Kidney (tissue), 14 donors: ENCODE data around the gene RELA. TPM values are rescaled to one million over a fixed set of nuclear protein-coding genes. Genes with fewer than 3 reads are reported as not detected.

Source experiments
- DNase-seq, 5 donors: peaks; one replicate each; pipeline ENCODE4 v3.0.0-alpha.2; 2013 to 2020
- FAIRE-seq: peaks from 2 replicates; lab custom pipeline; 2012; peaks lifted over from hg19 to GRCh38; lab: Jason Lieb, UNC
- H3K27ac ChIP-seq, 2 donors: one replicate each; pipeline ENCODE4 v1.7.0; 2013; ENCODE audit warnings: low read depth in 2 of 2, low read length in 2 of 2, inconsistent platforms in 1 of 2
- H3K27me3 ChIP-seq: one replicate; pipeline ENCODE4 v1.7.1; 2013; ENCODE audit warnings: low read length, inconsistent platforms; ENCODE audit not compliant: control insufficient read depth, insufficient read depth
- H3K36me3 ChIP-seq, 3 donors: one replicate each; pipeline versions ENCODE4 v1.7.0 to v1.7.1; 2013; ENCODE audit warnings: low read length in 3 of 3, control low read depth in 1 of 3, inconsistent platforms in 1 of 3; ENCODE audit not compliant: insufficient read depth in 3 of 3, control insufficient read depth in 2 of 3
- H3K4me1 ChIP-seq, 3 donors: one replicate each; pipeline versions ENCODE4 v1.7.0 to v1.7.1; 2013; ENCODE audit warnings: low read length in 3 of 3, inconsistent platforms in 1 of 3, low read depth in 1 of 3; ENCODE audit not compliant: control insufficient read depth in 2 of 3, insufficient read depth in 2 of 3
- H3K4me3 ChIP-seq, 3 donors: one replicate each; pipeline versions ENCODE4 v1.7.0 to v1.8.1; 2013; ENCODE audit warnings: low read length in 3 of 3, control low read depth in 1 of 3, inconsistent platforms in 1 of 3
- H3K9ac ChIP-seq, 3 donors: one replicate each; pipeline versions ENCODE4 v1.7.0 to v1.7.1; 2013; ENCODE audit warnings: low read length in 3 of 3, control low read depth in 1 of 3, inconsistent platforms in 1 of 3
- H3K9me3 ChIP-seq, 3 donors: one replicate each; pipeline versions ENCODE4 v1.7.0 to v1.7.1; 2013; ENCODE audit warnings: low read length in 3 of 3, control low read depth in 1 of 3, inconsistent platforms in 1 of 3; ENCODE audit not compliant: control insufficient read depth in 2 of 3, insufficient read depth in 1 of 3
- intact Hi-C: fragments of 100-400 bp; cut with DNase I; formaldehyde crosslinking; loops from one replicate; pipeline ENCODE4 v1.11.1; 2022
- polyA plus RNA-seq: library from polyadenylated mRNA; stranded (reverse); fragments of 350-450 nt; fragmentation: Illumina TruSeq; extraction: RNeasy Lipid Tissue Mini Kit (QIAGEN cat#74804); gene quantifications from one replicate; pipeline ENCODE4 v1.2.3, GENCODE V29; 2014; ENCODE audit warnings: low read depth, low replicate concordance; ENCODE audit not compliant: insufficient read depth
- total RNA-seq: library from RNA; stranded (reverse); fragmentation: NEBNext Ultra II Directional; extraction: Animal tissue kit (Norgen Biotek cat#: 25700); gene quantifications from one replicate; pipeline ENCODE4 v1.2.1, GENCODE V29; 2021
- TF ChIP-seq, protein P1 (sequence below): IDR thresholded peaks from 3 replicates; pipeline ENCODE4 v1.5.1; 2012; ENCODE audit warnings: mild to moderate bottlenecking, moderate library complexity, borderline replicate concordance; ENCODE audit not compliant: insufficient read depth; ENCODE audit errors: extremely low read depth
- donor health status: control.
- donor health status: control.
- donor health status: control.
- donor health status: control.
- donor health status: control.
- donor health status: DM: yes; HTN: yes; CAD: no.
- donor health status: Normal renal cell carcinoma (clear cell type).

RELA gene
- total and polyA plus RNA-seq, 2 donors from 2014 or later, result 34.8 to 81.6 TPM

DNA sequence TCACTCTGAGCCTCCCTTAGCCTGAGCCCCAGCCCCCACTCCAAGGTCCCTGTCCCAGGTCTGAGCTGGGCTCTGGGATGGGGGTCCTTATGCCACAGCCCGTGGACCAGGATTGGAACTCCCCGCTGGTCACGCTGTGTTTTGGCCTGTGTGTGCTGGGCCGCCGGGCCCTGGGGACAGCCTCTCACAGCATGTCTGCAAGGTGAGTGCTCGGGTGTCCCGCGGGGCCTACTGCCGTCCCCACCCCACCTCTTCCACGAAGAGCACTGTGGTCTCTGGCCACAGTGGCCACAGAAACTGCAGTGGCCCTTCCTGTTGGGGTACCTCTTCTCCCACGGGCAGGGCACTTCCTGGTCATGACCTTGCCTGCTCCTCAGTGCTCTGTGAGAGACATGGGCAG is 28.3 kb downstream of the RELA start:
- FAIRE-seq, result no peak
- H3K36me3 ChIP-seq, result peaks cover 4 to 29% (median 29%) of the 10 kb centered on the region in 3 donors
- TF ChIP-seq, protein P1, sequence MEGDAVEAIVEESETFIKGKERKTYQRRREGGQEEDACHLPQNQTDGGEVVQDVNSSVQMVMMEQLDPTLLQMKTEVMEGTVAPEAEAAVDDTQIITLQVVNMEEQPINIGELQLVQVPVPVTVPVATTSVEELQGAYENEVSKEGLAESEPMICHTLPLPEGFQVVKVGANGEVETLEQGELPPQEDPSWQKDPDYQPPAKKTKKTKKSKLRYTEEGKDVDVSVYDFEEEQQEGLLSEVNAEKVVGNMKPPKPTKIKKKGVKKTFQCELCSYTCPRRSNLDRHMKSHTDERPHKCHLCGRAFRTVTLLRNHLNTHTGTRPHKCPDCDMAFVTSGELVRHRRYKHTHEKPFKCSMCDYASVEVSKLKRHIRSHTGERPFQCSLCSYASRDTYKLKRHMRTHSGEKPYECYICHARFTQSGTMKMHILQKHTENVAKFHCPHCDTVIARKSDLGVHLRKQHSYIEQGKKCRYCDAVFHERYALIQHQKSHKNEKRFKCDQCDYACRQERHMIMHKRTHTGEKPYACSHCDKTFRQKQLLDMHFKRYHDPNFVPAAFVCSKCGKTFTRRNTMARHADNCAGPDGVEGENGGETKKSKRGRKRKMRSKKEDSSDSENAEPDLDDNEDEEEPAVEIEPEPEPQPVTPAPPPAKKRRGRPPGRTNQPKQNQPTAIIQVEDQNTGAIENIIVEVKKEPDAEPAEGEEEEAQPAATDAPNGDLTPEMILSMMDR, result no peak

DNA sequence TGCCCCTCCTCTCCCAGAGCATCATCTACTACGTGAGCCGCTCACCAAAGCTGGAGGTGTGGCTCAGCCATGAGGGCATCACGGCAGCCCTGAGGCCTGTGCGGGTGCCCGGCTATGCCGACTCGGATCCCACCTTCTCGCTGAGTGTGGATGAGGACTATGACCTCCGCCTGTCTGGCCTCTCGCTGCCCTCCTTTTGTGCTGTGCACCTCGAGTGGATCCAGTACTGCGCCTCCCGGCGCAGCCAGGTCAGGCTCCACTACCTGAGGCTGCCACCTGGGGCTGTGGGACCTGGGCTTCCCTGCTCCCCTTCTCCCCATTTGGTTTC is 28.6 kb downstream of the RELA start:
- intact Hi-C loops, result no loop called here
- TF ChIP-seq, protein P1, result no peak
- Histone ChIP-seq H3K4me3 (no peak overlapping the region), H3K36me3 (peaks cover 4 to 33% (median 33%) of the 10 kb centered on the region in 3 donors), H3K9me3 (no peaks in the 10 kb centered on the region), H3K9ac (no peak overlapping the region), H3K4me1 (peaks cover 0 to 11% (median 0%) of the 10 kb centered on the region in 3 donors), H3K27ac (no peak overlapping the region), H3K27me3 (no peaks in the 10 kb centered on the region)
- FAIRE-seq (no peak), DNase-seq (no peak)

More for the DNA sequence above, 28.3 kb downstream of the RELA start:
- H3K4me1 ChIP-seq, result peaks cover 0 to 11% (median 0%) of the 10 kb centered on the region in 3 donors
- DNase-seq, result no peak
- no peaks in the 10 kb centered on the region for H3K9me3 ChIP-seq
- no peaks in the 10 kb centered on the region for H3K27me3 ChIP-seq
- H3K27ac ChIP-seq, result no peak overlapping the region
- intact Hi-C loops, result no loop called here
- H3K4me3 ChIP-seq, result no peak overlapping the region
- no peak overlapping the region for H3K9ac ChIP-seq

DNA sequence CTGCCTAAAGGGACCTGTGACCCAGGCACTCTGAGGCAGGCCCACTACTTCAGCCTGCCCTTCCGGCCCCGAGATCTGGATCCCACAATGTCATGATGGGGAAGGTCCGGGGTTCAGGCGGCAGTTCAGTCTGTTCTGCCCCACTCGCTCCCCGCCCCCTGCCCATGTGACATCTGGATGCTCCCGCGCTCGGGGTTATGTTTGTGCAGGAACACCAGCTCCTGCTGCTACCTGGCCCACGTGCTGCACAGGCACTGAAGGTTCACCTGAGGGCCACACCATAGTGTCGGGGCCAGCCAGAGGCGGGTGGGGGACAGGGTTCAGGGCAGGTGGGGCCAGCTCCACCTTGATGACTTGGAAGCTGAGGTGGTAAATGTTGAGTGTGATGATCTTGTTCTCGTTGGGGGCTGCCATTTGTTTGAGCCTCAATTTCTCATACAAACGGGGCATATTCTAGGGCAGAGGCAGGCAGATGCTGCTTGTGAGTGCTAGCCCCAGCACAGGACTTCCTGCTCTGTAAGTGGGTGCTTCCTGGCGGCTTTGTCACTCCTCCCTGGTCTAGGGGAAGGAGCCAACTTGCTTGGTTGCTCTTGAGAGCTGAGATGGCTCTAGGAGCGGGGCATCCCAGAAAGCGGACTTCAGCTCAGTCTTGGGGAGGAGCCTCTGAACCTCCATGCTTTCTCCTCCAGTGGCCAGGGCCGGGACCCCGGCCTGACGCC is 29.2 kb downstream of the RELA start:
- H3K9ac ChIP-seq, result no peak overlapping the region
- no peak overlapping the region for H3K27ac ChIP-seq
- DNase-seq (no peak), FAIRE-seq (no peak)
- H3K4me3 ChIP-seq, result no peak overlapping the region
- intact Hi-C loops, result no loop called here
- peaks cover 0 to 9% (median 0%) of the 10 kb centered on the region in 3 donors for H3K4me1 ChIP-seq
- TF ChIP-seq, protein P1, result no peak
- no peaks in the 10 kb centered on the region for H3K9me3 ChIP-seq
- H3K36me3 ChIP-seq, result peaks cover 4 to 37% (median 36%) of the 10 kb centered on the region in 3 donors
- no peaks in the 10 kb centered on the region for H3K27me3 ChIP-seq
